Ishikawa (cell line): Measurements from ENCODE around the gene TMEM253.

Source experiments
- CEBPB ChIP-seq: IDR thresholded peaks from 2 replicates; pipeline ENCODE4 v1.6.1; 2012
- CREB1 ChIP-seq: IDR thresholded peaks from 2 replicates; pipeline ENCODE4 v1.6.1; 2012; ENCODE audit warnings: low read depth
- EGR1 ChIP-seq: IDR thresholded peaks from 2 replicates; pipeline ENCODE4 v1.6.1; 2012
- EP300 ChIP-seq: IDR thresholded peaks from 2 replicates; pipeline ENCODE4 v1.6.1; 2012; ENCODE audit warnings: borderline replicate concordance
- FOXM1 ChIP-seq: IDR thresholded peaks from 2 replicates; pipeline ENCODE4 v1.6.1; 2012; ENCODE audit warnings: low read depth, borderline replicate concordance
- NFIC ChIP-seq: IDR thresholded peaks from 2 replicates; pipeline ENCODE4 v1.6.1; 2012
- RAD21 ChIP-seq: IDR thresholded peaks from 2 replicates; pipeline ENCODE4 v1.6.1; 2012; ENCODE audit warnings: low read depth
- TAF1 ChIP-seq: IDR thresholded peaks from 2 replicates; pipeline ENCODE4 v1.6.1; 2012; ENCODE audit warnings: low read depth, mild to moderate bottlenecking
- TCF12 ChIP-seq: IDR thresholded peaks from 2 replicates; pipeline ENCODE4 v1.6.1; 2012; ENCODE audit warnings: low read depth
- TEAD4 ChIP-seq: IDR thresholded peaks from 2 replicates; pipeline ENCODE4 v1.6.1; 2012
- YY1 ChIP-seq: IDR thresholded peaks from 2 replicates; pipeline ENCODE4 v1.6.1; 2012; ENCODE audit warnings: low read depth
- ZBTB7A ChIP-seq: IDR thresholded peaks from 2 replicates; pipeline ENCODE4 v1.6.1; 2012; ENCODE audit warnings: low read depth
- TF ChIP-seq, protein P1 (sequence below): IDR thresholded peaks from 2 replicates; pipeline ENCODE4 v1.6.1; 2012; ENCODE audit warnings: low read depth, mild to moderate bottlenecking
- TF ChIP-seq, protein P2 (sequence below): IDR thresholded peaks from 2 replicates; pipeline ENCODE4 v1.6.1; 2012
- TF ChIP-seq, protein P3 (sequence below): IDR thresholded peaks from 2 replicates; pipeline ENCODE4 v1.6.1; 2012

The TMEM253 gene

DNA sequence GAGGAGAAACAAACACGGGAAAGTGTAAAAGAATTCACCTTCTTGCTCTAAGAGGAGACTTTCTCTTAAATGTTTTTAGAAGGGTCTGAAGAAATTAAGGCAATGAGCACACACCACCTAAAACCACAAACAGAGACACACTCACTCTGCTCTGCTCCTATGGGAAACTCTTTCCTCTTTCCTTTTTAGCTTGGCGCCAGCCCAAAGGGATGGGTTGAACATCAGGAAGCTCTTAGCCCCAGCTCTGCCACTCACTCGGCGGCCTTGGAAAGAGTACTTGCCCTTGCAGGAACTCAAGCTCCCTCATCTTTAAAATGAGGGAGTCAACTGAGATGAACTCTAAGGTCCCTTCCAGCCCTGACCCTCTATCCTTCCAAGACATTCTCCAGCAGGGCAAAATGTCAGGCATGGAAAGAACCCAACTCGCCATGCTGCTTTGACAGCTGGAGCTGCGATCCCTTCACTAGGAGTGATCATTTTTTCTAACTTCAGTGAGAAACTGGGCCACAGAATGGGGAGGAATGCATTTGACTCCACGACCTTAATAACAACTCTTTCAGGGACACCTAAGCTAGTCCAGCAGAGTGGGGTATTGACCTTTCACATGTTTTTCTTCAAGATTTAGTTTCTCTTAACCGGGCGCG is 44.2 kb upstream of the TMEM253 start:
- no peak for TF ChIP-seq NFIC
- no peak for TF ChIP-seq ZBTB7A
- TF ChIP-seq, protein P1, sequence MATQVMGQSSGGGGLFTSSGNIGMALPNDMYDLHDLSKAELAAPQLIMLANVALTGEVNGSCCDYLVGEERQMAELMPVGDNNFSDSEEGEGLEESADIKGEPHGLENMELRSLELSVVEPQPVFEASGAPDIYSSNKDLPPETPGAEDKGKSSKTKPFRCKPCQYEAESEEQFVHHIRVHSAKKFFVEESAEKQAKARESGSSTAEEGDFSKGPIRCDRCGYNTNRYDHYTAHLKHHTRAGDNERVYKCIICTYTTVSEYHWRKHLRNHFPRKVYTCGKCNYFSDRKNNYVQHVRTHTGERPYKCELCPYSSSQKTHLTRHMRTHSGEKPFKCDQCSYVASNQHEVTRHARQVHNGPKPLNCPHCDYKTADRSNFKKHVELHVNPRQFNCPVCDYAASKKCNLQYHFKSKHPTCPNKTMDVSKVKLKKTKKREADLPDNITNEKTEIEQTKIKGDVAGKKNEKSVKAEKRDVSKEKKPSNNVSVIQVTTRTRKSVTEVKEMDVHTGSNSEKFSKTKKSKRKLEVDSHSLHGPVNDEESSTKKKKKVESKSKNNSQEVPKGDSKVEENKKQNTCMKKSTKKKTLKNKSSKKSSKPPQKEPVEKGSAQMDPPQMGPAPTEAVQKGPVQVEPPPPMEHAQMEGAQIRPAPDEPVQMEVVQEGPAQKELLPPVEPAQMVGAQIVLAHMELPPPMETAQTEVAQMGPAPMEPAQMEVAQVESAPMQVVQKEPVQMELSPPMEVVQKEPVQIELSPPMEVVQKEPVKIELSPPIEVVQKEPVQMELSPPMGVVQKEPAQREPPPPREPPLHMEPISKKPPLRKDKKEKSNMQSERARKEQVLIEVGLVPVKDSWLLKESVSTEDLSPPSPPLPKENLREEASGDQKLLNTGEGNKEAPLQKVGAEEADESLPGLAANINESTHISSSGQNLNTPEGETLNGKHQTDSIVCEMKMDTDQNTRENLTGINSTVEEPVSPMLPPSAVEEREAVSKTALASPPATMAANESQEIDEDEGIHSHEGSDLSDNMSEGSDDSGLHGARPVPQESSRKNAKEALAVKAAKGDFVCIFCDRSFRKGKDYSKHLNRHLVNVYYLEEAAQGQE = no peak
- no peak for TF ChIP-seq CREB1
- no peak for TF ChIP-seq YY1
- TF ChIP-seq RAD21 = no peak
- TF ChIP-seq FOXM1 = no peak
- TF ChIP-seq, protein P2, sequence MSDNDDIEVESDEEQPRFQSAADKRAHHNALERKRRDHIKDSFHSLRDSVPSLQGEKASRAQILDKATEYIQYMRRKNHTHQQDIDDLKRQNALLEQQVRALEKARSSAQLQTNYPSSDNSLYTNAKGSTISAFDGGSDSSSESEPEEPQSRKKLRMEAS = no peak
- no peak for TF ChIP-seq TAF1
- TF ChIP-seq, protein P3, sequence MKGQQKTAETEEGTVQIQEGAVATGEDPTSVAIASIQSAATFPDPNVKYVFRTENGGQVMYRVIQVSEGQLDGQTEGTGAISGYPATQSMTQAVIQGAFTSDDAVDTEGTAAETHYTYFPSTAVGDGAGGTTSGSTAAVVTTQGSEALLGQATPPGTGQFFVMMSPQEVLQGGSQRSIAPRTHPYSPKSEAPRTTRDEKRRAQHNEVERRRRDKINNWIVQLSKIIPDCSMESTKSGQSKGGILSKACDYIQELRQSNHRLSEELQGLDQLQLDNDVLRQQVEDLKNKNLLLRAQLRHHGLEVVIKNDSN = no peak
- no peak for TF ChIP-seq TEAD4
- TF ChIP-seq EP300 = no peak
- TF ChIP-seq CEBPB = no peak
- no peak for TF ChIP-seq EGR1
- TF ChIP-seq TCF12 = no peak

DNA sequence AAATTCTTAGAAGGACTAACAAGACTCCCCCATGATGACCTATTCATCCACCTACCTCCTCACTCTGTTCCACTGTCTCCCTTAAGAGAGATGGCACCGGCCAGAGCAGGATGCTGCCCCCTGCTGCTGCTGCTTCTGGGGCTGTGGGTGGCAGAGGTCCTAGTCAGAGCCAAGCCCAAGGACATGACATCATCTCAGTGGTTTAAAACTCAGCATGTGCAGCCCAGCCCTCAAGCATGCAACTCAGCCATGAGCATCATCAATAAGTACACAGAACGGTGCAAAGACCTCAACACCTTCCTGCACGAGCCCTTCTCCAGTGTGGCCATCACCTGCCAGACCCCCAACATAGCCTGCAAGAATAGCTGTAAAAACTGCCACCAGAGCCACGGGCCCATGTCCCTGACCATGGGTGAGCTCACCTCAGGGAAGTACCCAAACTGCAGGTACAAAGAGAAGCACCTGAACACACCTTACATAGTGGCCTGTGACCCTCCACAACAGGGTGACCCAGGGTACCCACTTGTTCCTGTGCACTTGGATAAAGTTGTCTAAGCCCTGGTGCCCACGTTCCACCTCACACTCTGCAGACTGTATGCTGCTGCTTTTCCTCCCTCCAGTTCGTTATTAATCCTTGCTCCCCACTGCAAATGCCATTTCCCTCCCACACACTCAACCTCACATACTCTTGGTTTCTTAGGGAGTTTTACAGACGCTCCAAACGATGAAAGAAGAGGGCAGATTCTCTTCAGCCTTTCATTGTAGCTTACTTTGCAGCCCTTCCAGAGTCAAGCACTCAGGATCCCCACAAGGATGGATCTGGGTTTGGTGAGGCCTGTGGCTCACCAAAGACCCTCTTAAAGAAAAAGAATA is 42.8 kb upstream of the TMEM253 start, which contains the start of gene RNASE8:
RNASE8 (plus strand) TSS at position 20 of the 873 bp plus-strand sequence; CDS start at position 91, 71 bp downstream.
- no peak for TF ChIP-seq RAD21
- TF ChIP-seq, protein P1 = no peak
- no peak for TF ChIP-seq CREB1
- TF ChIP-seq, protein P3 = no peak
- TF ChIP-seq TEAD4 = no peak
- no peak for TF ChIP-seq ZBTB7A
- TF ChIP-seq FOXM1 = no peak
- no peak for TF ChIP-seq NFIC
- TF ChIP-seq, protein P2 = no peak
- no peak for TF ChIP-seq EP300
- no peak for TF ChIP-seq YY1
- no peak for TF ChIP-seq TCF12
- TF ChIP-seq EGR1 = no peak
- TF ChIP-seq TAF1 = no peak
- TF ChIP-seq CEBPB = no peak

DNA sequence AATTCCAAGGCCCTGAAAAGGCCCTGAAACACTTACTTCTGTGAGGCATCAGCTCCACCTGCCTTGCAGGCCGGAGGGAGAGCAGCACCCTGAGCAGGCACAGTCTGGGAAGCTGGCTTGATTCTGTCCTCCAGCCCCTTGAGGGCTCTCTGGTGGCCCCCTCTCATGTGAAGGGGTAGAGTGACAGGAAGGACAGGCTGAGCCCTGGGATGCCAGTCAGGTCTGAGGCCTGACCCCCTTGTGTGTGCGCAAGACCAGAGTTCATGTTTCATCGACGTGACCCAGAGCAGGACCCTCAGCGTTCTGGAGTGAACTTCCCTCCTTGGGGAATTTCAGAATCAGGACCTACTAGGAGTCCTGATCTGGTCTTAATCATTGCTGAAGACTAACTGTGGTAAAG is 42.0 kb upstream of the TMEM253 start:
- TF ChIP-seq TEAD4 (no peak), CREB1 (no peak)

DNA sequence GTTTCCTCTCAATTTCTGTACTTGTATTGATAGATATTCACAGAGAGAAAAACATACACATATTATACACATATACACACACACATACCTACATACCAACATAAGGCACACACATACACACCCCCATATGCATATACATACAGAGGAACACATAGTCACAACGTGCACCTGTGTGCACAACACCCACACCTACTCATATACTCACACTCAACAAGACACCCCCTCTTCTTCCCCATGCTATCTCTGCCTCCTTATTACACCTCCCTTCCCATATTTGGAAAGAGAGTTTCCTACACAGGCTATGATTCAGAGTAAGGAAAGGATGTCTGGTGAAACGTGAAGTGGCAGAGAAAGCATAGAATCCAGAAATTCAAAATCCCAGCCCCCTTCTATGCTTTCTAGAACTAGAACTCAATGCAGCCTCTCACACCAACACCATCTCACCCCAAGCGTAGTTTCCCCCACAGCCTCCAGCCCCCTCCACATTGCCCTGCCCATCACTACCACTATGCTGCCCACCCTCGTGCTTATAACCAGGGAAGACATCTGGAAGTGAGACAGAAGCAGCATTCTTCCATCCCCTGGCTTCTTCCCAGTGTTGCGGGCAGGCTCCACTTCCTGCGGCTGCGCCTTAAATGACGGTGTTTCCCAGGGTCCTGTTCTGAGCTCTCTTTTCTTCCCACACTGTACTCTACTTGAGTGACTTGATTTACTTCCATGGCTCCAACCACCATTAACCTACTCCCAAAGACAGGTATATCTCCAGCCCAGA is 40.8 kb upstream of the TMEM253 start:
- TF ChIP-seq CEBPB = no peak
- TF ChIP-seq, protein P2 = no peak
- no peak for TF ChIP-seq TCF12
- no peak for TF ChIP-seq EGR1
- no peak for TF ChIP-seq RAD21
- TF ChIP-seq ZBTB7A = no peak
- TF ChIP-seq FOXM1 = no peak
- TF ChIP-seq CREB1 = no peak
- TF ChIP-seq NFIC = no peak
- TF ChIP-seq, protein P3 = no peak
- no peak for TF ChIP-seq YY1
- no peak for TF ChIP-seq EP300
- TF ChIP-seq TEAD4 = no peak
- TF ChIP-seq TAF1 = no peak
- TF ChIP-seq, protein P1 = no peak
